Measurements from ENCODE around the gene WNT3A.

Gene WNT3A

GRCh38 chr1:228097333-228098081 is 90.7 kb downstream of the WNT3A start:
- no peak for DNase-seq

- no peak for DNase-seq
Observed at GRCh38 chr1:228098323-228098931, 91.6 kb downstream of the WNT3A start.

GRCh38 chr1:228099331-228099732 is 92.5 kb downstream of the WNT3A start:
- DNase-seq, result no peak

GRCh38 chr1:228100822-228101613 is 94.2 kb downstream of the WNT3A start:
- DNase-seq, result no peak

GRCh38 chr1:228101614-228101993 is 94.8 kb downstream of the WNT3A start:
- DNase-seq, result no peak

- no peak for DNase-seq
Observed at GRCh38 chr1:228101994-228102790, 95.4 kb downstream of the WNT3A start.

GRCh38 chr1:228102791-228103620 is 96.2 kb downstream of the WNT3A start, which contains the start of gene C1orf35:
Gene C1orf35, minus strand, starts transcription at chr1:228103325. Its CDS starts 98 bp downstream, at chr1:228103227.
- peak; percentile 44 to 95 (median 83) for DNase-seq

- no peak for DNase-seq
Observed at GRCh38 chr1:228104526-228105269, 97.9 kb downstream of the WNT3A start.

GRCh38 chr1:228105270-228105995 is 98.6 kb downstream of the WNT3A start:
- no peak for DNase-seq

- DNase-seq, result no peak
Observed at GRCh38 chr1:228105996-228106799, 99.4 kb downstream of the WNT3A start.

- DNase-seq, result no peak
Observed at GRCh38 chr1:228106800-228107054, 99.9 kb downstream of the WNT3A start.

- no peak for DNase-seq
Observed at GRCh38 chr1:228107636-228108035, 100.8 kb downstream of the WNT3A start.

GRCh38 chr1:228108055-228108690 is 101.4 kb downstream of the WNT3A start:
- no peak for DNase-seq

- no peak for DNase-seq
Observed at GRCh38 chr1:228108742-228109072, 101.9 kb downstream of the WNT3A start.

- peak; percentile 72 to 100 (median 98) for DNase-seq
Observed at GRCh38 chr1:228109073-228109961, 102.5 kb downstream of the WNT3A start, which contains the start of gene MRPL55. Gene MRPL55, minus strand, starts transcription at chr1:228109299. Its CDS starts 1,039 bp downstream, at chr1:228108260.

GRCh38 chr1:228109962-228110488 is 103.2 kb downstream of the WNT3A start:
- no peak for DNase-seq

- no peak for DNase-seq
Observed at GRCh38 chr1:228110556-228110955, 103.8 kb downstream of the WNT3A start.
